ENCODE measurements around the gene IMMP2L.
"Not testable (repeated sequence)": the region's sequence is repeated elsewhere in the genome, so short reads cannot be mapped to it uniquely, and the experiment has no call there.

Gene IMMP2L

DNA sequence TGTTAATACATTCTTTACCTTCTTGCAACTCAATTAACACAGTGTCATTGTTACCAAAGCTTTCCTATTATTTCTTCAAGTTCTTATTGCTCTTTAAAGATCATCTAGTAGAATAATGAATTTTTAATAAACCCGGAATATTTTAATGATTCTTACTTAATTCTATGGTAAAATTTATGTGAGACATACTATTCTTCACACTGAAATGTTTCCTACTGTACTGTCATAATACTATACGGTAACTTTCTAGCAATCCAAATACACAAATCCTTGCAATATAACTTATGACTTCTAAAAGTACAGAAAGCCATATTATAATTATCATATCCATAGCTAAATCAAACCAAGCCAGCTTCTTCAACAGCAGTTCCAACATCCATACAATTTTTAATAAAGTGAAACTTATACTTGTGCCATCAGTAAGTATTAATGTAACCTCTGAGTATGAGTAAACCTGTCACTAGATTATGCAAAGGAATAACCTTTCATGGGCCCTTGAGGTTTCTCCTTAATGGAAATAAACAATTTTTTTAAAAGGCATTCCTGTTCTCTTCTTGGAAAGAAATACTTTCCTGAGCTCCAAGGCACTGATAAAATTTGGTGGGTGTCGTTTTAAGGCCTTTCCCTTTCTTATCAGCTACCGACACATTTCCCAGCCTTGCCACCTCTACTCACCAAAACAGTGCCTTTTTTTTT, 87.4 kb downstream of the IMMP2L start:
- TF ChIP-seq, protein P1, sequence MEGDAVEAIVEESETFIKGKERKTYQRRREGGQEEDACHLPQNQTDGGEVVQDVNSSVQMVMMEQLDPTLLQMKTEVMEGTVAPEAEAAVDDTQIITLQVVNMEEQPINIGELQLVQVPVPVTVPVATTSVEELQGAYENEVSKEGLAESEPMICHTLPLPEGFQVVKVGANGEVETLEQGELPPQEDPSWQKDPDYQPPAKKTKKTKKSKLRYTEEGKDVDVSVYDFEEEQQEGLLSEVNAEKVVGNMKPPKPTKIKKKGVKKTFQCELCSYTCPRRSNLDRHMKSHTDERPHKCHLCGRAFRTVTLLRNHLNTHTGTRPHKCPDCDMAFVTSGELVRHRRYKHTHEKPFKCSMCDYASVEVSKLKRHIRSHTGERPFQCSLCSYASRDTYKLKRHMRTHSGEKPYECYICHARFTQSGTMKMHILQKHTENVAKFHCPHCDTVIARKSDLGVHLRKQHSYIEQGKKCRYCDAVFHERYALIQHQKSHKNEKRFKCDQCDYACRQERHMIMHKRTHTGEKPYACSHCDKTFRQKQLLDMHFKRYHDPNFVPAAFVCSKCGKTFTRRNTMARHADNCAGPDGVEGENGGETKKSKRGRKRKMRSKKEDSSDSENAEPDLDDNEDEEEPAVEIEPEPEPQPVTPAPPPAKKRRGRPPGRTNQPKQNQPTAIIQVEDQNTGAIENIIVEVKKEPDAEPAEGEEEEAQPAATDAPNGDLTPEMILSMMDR (conservative IDR thresholded peaks at IDR 0.05; ENCODE audit: low read depth, low read length): no peak
- no peak overlapping the region for H3K4me3 ChIP-seq (ENCODE audit: low read length)
- no peak for DNase-seq (ENCODE audit: low read depth)

DNA sequence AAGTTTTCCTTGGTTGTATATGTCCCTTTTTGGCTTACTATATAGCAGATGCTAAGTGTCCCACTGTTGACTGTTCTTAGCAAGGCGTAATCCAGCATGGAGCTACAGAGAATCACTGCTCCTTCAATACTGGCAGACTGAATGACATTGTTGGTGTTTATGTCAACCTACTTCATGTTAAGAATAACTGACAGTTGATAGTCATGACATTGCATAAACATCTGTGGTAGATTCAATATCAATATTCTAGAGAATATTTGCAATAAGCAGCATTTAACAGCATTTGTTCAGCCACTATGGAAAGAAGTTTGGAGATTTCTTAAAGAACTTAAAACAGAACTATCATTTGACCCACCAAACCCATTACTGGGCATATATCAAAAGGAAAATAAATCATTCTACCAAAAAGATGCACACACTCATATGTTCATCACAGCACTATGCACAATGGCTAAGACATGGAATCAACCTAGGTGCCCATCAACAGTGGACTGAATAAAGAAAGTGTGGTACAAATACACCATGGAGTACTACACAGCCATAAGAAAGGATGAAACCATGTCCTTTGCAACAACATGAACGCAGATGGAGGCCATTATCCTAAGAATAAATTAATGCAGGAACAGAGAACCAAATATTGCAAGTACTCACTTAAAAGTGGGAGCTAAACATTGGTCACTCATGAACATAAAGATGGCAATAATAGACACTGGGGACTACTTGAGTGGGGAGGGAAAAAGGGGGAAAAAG, 88.7 kb downstream of the IMMP2L start:
- no peak overlapping the region for H3K4me3 ChIP-seq (ENCODE audit: low read length)
- DNase-seq (ENCODE audit: low read depth): no peak
- TF ChIP-seq, protein P1 (conservative IDR thresholded peaks at IDR 0.05; ENCODE audit: low read depth, low read length): no peak

DNA sequence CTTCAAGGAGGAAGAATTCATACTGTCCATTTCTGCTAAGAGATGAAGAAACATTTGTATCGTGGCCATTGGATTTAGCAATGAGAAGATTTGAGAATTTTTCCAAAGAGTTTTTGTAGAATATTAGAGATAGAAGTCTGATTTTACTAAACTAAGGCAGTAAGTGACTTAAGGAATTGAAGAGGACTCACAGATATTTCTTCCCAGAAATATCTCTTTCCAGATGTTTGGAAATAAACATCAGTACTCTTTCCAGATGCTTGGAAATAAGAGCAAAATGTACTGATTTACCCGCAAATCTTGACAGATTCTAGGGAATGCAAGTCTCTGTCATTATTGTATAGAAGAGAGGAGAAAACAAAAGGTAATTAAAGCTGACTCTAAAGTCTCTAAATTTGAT, 91.3 kb downstream of the IMMP2L start:
- DNase-seq (ENCODE audit: low read depth): no peak
- no peak overlapping the region for H3K4me3 ChIP-seq (ENCODE audit: low read length)
- TF ChIP-seq, protein P1 (conservative IDR thresholded peaks at IDR 0.05; ENCODE audit: low read depth, low read length): no peak

DNA sequence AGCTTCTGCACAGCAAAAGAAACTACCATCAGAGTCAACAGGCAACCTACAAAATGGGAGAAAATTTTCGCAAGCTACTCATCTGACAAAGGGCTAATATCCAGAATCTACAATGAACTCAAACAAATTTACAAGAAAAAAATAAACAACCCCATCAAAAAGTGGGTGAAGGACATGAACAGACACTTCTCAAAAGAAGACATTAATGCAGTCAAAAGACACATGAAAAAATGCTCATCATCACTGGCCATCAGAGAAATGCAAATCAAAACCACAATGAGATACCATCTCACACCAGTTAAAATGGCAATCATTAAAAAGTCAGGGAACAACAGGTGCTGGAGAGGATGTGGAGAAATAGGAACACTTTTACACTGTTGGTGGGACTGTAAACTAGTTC, 92.4 kb downstream of the IMMP2L start:
- not testable (repeated sequence) for DNase-seq (ENCODE audit: low read depth); H3K4me3 ChIP-seq (ENCODE audit: low read length)

DNA sequence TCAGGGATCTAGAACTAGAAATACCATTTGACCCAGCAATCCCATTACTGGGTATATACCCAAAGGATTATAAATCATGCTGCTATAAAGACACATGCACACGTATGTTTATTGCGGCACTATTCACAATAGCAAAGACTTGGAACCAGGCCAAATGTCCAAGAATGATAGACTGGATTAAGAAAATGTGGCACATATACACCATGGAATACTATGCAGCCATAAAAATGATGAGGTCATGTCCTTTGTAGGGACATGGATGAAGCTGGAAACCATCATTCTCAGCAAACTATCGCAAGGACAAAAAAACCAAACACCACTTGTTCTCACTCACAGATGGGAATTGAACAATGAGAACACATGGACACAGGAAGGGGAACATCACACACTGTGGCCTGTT, 96.5 kb downstream of the IMMP2L start:
- DNase-seq (ENCODE audit: low read depth); H3K4me3 ChIP-seq (ENCODE audit: low read length): not testable (repeated sequence)

DNA sequence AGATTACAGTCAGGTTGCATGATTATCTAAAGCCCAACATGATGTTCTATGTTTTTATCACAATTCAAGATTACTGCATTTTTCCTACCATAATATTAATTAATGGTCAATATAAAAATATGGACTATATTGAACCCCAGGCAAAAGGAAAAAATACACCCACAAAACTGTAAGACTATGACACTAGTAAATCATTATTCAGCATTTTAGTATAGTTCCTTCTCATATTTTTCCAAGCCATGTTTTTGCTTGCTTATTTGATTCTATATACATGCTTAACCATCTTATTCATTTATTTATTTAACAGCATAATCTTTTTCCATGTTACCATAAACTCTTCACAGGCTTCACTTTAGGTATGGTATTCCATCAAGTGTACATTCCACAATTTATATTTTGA, 101.6 kb downstream of the IMMP2L start:
- TF ChIP-seq, protein P1 (conservative IDR thresholded peaks at IDR 0.05; ENCODE audit: low read depth, low read length): no peak
- no peak overlapping the region for H3K4me3 ChIP-seq (ENCODE audit: low read length)
- no peak for DNase-seq (ENCODE audit: low read depth)

DNA sequence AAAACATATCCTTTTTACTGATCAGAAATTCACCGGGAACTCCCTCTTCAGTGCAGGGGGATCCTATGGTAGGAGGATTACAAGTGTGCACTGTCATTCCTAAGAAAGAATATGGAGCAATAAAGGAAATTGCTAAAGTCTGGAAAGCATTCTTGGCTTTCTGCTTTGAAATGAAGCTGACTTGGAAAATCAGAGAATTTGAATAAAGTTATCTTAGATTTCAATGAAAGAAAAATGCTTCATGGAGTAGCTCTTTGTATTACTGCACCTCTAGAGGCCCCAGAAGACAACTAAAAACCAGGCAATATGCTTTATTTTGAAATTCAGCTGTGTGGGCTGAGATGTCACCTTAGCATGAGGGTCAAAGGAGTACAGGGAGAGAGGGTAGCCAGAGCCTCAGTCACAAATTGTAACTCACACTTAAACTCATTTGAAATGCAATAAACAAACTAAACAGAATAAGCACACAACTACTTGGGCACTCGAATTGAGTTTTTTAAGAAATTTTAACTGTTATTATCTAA, 102.5 kb downstream of the IMMP2L start:
- TF ChIP-seq, protein P1 (conservative IDR thresholded peaks at IDR 0.05; ENCODE audit: low read depth, low read length): no peak
- no peak overlapping the region for H3K4me3 ChIP-seq (ENCODE audit: low read length)
- no peak for DNase-seq (ENCODE audit: low read depth)

Measured in retinal pigment epithelial cell (primary cell).